GM12878 (cell line): ENCODE measurements around the gene COL4A2. TPM values are rescaled to one million over a fixed set of nuclear protein-coding genes. Genes with fewer than 3 reads are reported as not detected.

Experiments used
- ATAC-seq: fragments of 200-7000 bp; cut with Tn5 transposase; 3 replicates; pipeline ENCODE4 v1.9.1; 2020; ENCODE audit warnings: mild to moderate bottlenecking, moderate library complexity
- BruUV-seq: library from RNA; stranded (reverse); fragments of 400-500 nt; replicated peaks from 2 replicates; lab custom pipeline; 2021; lab: Mats Ljungman, UMichigan
- CTCF ChIA-PET: fragments of 300-600 bp; sonication (Branson Sonifier 250); formaldehyde crosslinking; extraction: SDS; loops from one replicate; lab custom pipeline; 2021; ENCODE audit warnings: inconsistent platforms; lab: Yijun Ruan, JAX
- POLR2A ChIA-PET: fragments of 350-600 bp; formaldehyde crosslinking; extraction: SDS; loops from one replicate; lab custom pipeline; 2021; ENCODE audit warnings: inconsistent platforms; lab: Charles Lee
- RAD21 ChIA-PET: fragments of 300-600 bp; sonication (Branson Sonifier 250); formaldehyde crosslinking; loops from one replicate; lab custom pipeline; 2023; ENCODE audit warnings: antibody characterized with exemption; ENCODE audit not compliant: unreplicated experiment; lab: Charles Lee
- SMC1A ChIA-PET: fragments of 300-600 bp; sonication (Branson Sonifier 250); formaldehyde crosslinking; loops from one replicate; lab custom pipeline; 2023; ENCODE audit not compliant: unreplicated experiment, uncharacterized antibody; lab: Charles Lee
- DNase-seq: peaks from one replicate; pipeline ENCODE4 v3.0.0-alpha.2; 2011; ENCODE audit warnings: low read depth, low spot score
- FAIRE-seq: peaks from 3 replicates; lab custom pipeline; 2011; peaks lifted over from hg19 to GRCh38; lab: Jason Lieb, UNC
- H2AFZ ChIP-seq: 2 replicates; pipeline ENCODE4 v1.6.0; 2011; ENCODE audit warnings: low read depth, low read length, control low read depth; ENCODE audit not compliant: control insufficient read depth
- H3K27ac ChIP-seq: 2 replicates; pipeline ENCODE4 v1.5.1; 2011; ENCODE audit warnings: control low read depth; ENCODE audit not compliant: control insufficient read depth, insufficient read depth
- H3K27me3 ChIP-seq, 2 experiments: replicated peaks in 1 of 2; 2 replicates each; pipeline versions ENCODE4 v1.6.0 to v1.6.1; 2011; ENCODE audit warnings: low read length in 1 of 2; ENCODE audit not compliant: control insufficient read depth in 2 of 2, insufficient read depth in 2 of 2
- H3K36me3 ChIP-seq, 2 experiments: 2 replicates each; pipeline ENCODE4 v1.5.1; 2011; ENCODE audit warnings: low read length in 1 of 2; ENCODE audit not compliant: control insufficient read depth in 2 of 2, insufficient read depth in 2 of 2
- H3K4me1 ChIP-seq: 2 replicates; pipeline ENCODE4 v1.6.1; 2011; ENCODE audit warnings: mild to moderate bottlenecking, low read length, moderate library complexity, mixed read lengths; ENCODE audit not compliant: control insufficient read depth, insufficient read depth
- H3K4me2 ChIP-seq: 2 replicates; pipeline ENCODE4 v1.6.0; 2011; ENCODE audit warnings: control low read depth; ENCODE audit not compliant: control insufficient read depth, insufficient read depth
- H3K4me3 ChIP-seq: fragments of 200-600 bp; sonication (generic); 2 replicates; pipeline ENCODE4 v1.5.1; 2016
- H3K79me2 ChIP-seq: 2 replicates; pipeline ENCODE4 v1.6.0; 2011; ENCODE audit warnings: low read length; ENCODE audit not compliant: control insufficient read depth, insufficient read depth
- H3K9ac ChIP-seq: 2 replicates; pipeline ENCODE4 v1.8.0; 2011; ENCODE audit warnings: low read length, control low read depth, mixed read lengths; ENCODE audit not compliant: control insufficient read depth, insufficient read depth
- H3K9me3 ChIP-seq: replicated peaks from 3 replicates; pipeline ENCODE4 v1.5.1; 2011; ENCODE audit warnings: mild to moderate bottlenecking, low read length; ENCODE audit not compliant: control insufficient read depth, insufficient read depth
- H4K20me1 ChIP-seq: 2 replicates; pipeline ENCODE4 v1.6.0; 2011; ENCODE audit not compliant: control insufficient read depth, insufficient read depth
- ATF7 ChIP-seq: fragments of 450-650 bp; IDR thresholded peaks from 2 replicates; pipeline ENCODE4 v1.6.1; 2016; ENCODE audit warnings: low read depth, mild to moderate bottlenecking
- BCLAF1 ChIP-seq: fragments of 450-650 bp; IDR thresholded peaks from 2 replicates; pipeline ENCODE4 v1.6.1; 2017; ENCODE audit warnings: antibody characterized with exemption, mild to moderate bottlenecking, moderate library complexity
- GATAD2B ChIP-seq: fragments of 450-650 bp; conservative IDR thresholded peaks from 2 replicates; pipeline ENCODE4 v1.6.1; 2017; ENCODE audit warnings: low read depth, mild to moderate bottlenecking, moderate library complexity
- HCFC1 ChIP-seq: fragments of 150-350 bp; IDR thresholded peaks from 2 replicates; pipeline ENCODE4 v1.6.1; 2014; ENCODE audit warnings: low read length
- LARP7 ChIP-seq: fragments of 450-650 bp; IDR thresholded peaks from 2 replicates; pipeline ENCODE4 v1.6.1; 2017; ENCODE audit warnings: mild to moderate bottlenecking
- MEF2B ChIP-seq: fragments of 450-650 bp; IDR thresholded peaks from 2 replicates; pipeline ENCODE4 v1.6.1; 2018; ENCODE audit warnings: mild to moderate bottlenecking, moderate library complexity; ENCODE audit not compliant: partially characterized antibody, poor library complexity, severe bottlenecking
- NR2F1 ChIP-seq: fragments of 450-650 bp; conservative IDR thresholded peaks from 2 replicates; pipeline ENCODE4 v1.6.1; 2017; ENCODE audit warnings: mild to moderate bottlenecking
- RAD51 ChIP-seq: fragments of 450-650 bp; IDR thresholded peaks from 2 replicates; pipeline ENCODE4 v1.6.1; 2016; ENCODE audit warnings: moderate library complexity, mild to moderate bottlenecking, inconsistent platforms
- USF2 ChIP-seq: IDR thresholded peaks from 2 replicates; pipeline ENCODE4 v1.6.1; 2011; ENCODE audit warnings: low read depth, low read length, improper control_type of control experiment, borderline replicate concordance
- ZSCAN29 ChIP-seq: fragments of 450-650 bp; IDR thresholded peaks from 2 replicates; pipeline ENCODE4 v1.6.1; 2017; ENCODE audit warnings: mild to moderate bottlenecking, moderate library complexity
- WGBS: methylation state at CpG from one replicate; pipeline ENCODE4 v1.1.6; 2016; ENCODE audit warnings: low lambda C conversion rate; ENCODE audit not compliant: insufficient replicate concordance, insufficient coverage; ENCODE audit errors: missing lambda C conversion rate; 5-methylcytosine and 5-hydroxymethylcytosine counted together
- in situ Hi-C: fragments of 300-500 bp; cut with MboI; formaldehyde crosslinking; loops from 9 replicates; pipeline ENCODE4 v1.14.3; 2018; ENCODE audit warnings: mixed read lengths
- intact Hi-C: fragments of 100-400 bp; cut with micrococcal nuclease; formaldehyde crosslinking; loops from one replicate; pipeline ENCODE4 v1.14.2; 2022; ENCODE audit not compliant: unreplicated experiment
- polyA plus RNA-seq, 11 experiments: library from polyadenylated mRNA; depleted of rRNA in 4 of 11; unstranded in 6 of 11; stranded (reverse) in 5 of 11; fragments of >200 nt; fragmentation: Nextera tagmentation in 4 of 11; fragmentation: Illumina TruSeq in 1 of 11; extraction: Ambion mirVana in 4 of 11; extraction: Trizol in 1 of 11; gene quantifications; 1 replicate in 1 of 11; 2 replicates in 10 of 11; pipeline versions ENCODE4 v1.2.1 to v1.2.3, GENCODE V29; 2011 to 2016; ENCODE audit warnings: inconsistent platforms in 2 of 11, missing spikeins in 2 of 11, low read depth in 1 of 11
- total RNA-seq, 4 experiments: library from RNA; depleted of rRNA in 3 of 4; stranded (reverse); fragments of >200 nt in 3 of 4; fragmentation: Illumina TruSeq in 1 of 4; extraction: Trizol in 1 of 4; gene quantifications; 2 replicates each; pipeline versions ENCODE4 v1.2.1 to v1.2.3, GENCODE V29; 2013 to 2021

COL4A2 gene
- total and polyA plus RNA-seq, 10 of the 15 experiments (the other 5 are each of a cell fraction or from before 2014, with no cell fraction given), result 0.16 to 1.6 (median 0.62) TPM; not detected in 3

GRCh38 chr13:110458017-110458416 is 150.9 kb downstream of the COL4A2 start:
- no peak for ATAC-seq
- no peaks in the 10 kb centered on the region for H3K27me3 ChIP-seq
- H3K4me2 ChIP-seq, result no peak overlapping the region
- no peak overlapping the region for H3K27ac ChIP-seq
- ChIA-PET CTCF (no interaction called here), SMC1A (interaction anchor here (1.5 to 2.2 kb wide), 3 partner anchors 67 to 138 kb away, joined by 4 to 10 read pairs (median 5); no protein-coding TSS in a partner anchor), RAD21 (interaction anchor here (0.7 to 1.5 kb wide), 4 partner anchors 64 to 361 kb away, joined by 3 to 4 read pairs (median 4); partner anchors contain the start of gene RAB20), POLR2A (no interaction called here)
- DNase-seq, result no peak
- H3K9me3 ChIP-seq, result no peaks in the 10 kb centered on the region
- H3K36me3 ChIP-seq, result no peaks in the 10 kb centered on the region
- no peaks in the 10 kb centered on the region for H4K20me1 ChIP-seq
- H3K4me1 ChIP-seq, result peaks cover 4% of the 10 kb centered on the region
- 54% methylated on average over 8 of the region's 8 CpGs for WGBS
- no peak for TF ChIP-seq HCFC1
- peak; percentile 45; the same call in 1 of the 2 replicates for TF ChIP-seq NR2F1
- H3K4me3 ChIP-seq, result no peak overlapping the region
- intact Hi-C loops (no loop called here), in situ Hi-C loops (no loop called here)
- H2AFZ ChIP-seq, result no peak overlapping the region
- H3K9ac ChIP-seq, result no peak overlapping the region
- H3K79me2 ChIP-seq, result no peaks in the 10 kb centered on the region
- no TSS peak for BruUV-seq
- no peak for FAIRE-seq

- no peak overlapping the region for H2AFZ ChIP-seq
- no TSS peak for BruUV-seq
- H3K4me2 ChIP-seq, result no peak overlapping the region
- no peaks in the 10 kb centered on the region for H3K79me2 ChIP-seq
- H3K4me1 ChIP-seq, result peaks cover 4% of the 10 kb centered on the region
- ChIA-PET POLR2A (no interaction called here), CTCF (interaction anchor here (0.8 to 1.8 kb wide), 3 partner anchors 24 to 181 kb away, joined by 3 to 7 read pairs (median 3); no protein-coding TSS in a partner anchor), RAD21 (interaction anchor here (0.7 to 1.5 kb wide), 5 partner anchors 67 to 360 kb away, joined by 3 to 4 read pairs (median 3); partner anchors contain the start of gene RAB20), SMC1A (interaction anchor here (0.9 to 2.2 kb wide), 5 partner anchors 9 to 160 kb away, joined by 3 to 10 read pairs (median 4); no protein-coding TSS in a partner anchor)
- no peaks in the 10 kb centered on the region for H3K27me3 ChIP-seq
- no peak overlapping the region for H3K4me3 ChIP-seq
- FAIRE-seq, result no peak
- intact Hi-C loops, result no loop called here
- no peak overlapping the region for H3K9ac ChIP-seq
- WGBS, result 49% methylated on average over 22 of the region's 22 CpGs
- ATAC-seq, result peak; percentile 15
- no peaks in the 10 kb centered on the region for H3K36me3 ChIP-seq
- no peaks in the 10 kb centered on the region for H4K20me1 ChIP-seq
- no peak for DNase-seq
- H3K9me3 ChIP-seq, result no peaks in the 10 kb centered on the region
- H3K27ac ChIP-seq, result no peak overlapping the region
- in situ Hi-C loops, result no loop called here
- no peak for TF ChIP-seq LARP7
- no peak for TF ChIP-seq GATAD2B
- TF ChIP-seq ZSCAN29, result peak; percentile 70; the same call in 1 of the 2 replicates
- TF ChIP-seq NR2F1, result peak; percentile 49
- peak; percentile 93 for TF ChIP-seq MEF2B
- no peak for TF ChIP-seq BCLAF1
- TF ChIP-seq ATF7, result 0 out of 2 replicates have a peak, but pooled peaks have one; percentile 25
- peak; percentile 58; the same call in 1 of the 2 replicates for TF ChIP-seq USF2
- TF ChIP-seq RAD51, result peak; percentile 94
Observed at GRCh38 chr13:110458594-110459365, 151.7 kb downstream of the COL4A2 start.
